UCSD-AML1 (cell line): ENCODE data around the gene TSC22D3.

Experiments used
- DNase-seq: peaks from one replicate; lab custom pipeline; 2025; ENCODE audit not compliant: unreplicated experiment; lab: John Stamatoyannopoulos, UW

TSC22D3 gene

GRCh38 chrX:107730991-107731766, 44.4 kb downstream of the TSC22D3 start:
- no peak for DNase-seq

DNA sequence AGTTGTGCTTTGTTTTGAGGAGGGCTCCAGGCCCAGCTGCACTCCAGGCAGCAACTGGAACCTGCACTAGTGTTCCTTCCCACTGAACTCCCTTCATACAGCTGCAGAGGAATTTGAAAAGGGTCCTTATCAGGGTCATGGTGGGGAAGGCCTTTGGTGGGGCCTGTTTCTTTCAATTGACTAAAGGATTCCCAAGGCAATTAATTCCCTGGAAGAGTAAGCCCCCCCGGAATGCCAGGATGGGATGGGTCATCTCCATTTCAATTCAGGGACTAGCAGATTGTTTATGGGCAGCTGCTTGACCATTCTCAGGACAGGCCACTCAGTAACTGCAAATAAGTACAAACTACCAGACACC, 45.3 kb downstream of the TSC22D3 start:
- DNase-seq: no peak

DNA sequence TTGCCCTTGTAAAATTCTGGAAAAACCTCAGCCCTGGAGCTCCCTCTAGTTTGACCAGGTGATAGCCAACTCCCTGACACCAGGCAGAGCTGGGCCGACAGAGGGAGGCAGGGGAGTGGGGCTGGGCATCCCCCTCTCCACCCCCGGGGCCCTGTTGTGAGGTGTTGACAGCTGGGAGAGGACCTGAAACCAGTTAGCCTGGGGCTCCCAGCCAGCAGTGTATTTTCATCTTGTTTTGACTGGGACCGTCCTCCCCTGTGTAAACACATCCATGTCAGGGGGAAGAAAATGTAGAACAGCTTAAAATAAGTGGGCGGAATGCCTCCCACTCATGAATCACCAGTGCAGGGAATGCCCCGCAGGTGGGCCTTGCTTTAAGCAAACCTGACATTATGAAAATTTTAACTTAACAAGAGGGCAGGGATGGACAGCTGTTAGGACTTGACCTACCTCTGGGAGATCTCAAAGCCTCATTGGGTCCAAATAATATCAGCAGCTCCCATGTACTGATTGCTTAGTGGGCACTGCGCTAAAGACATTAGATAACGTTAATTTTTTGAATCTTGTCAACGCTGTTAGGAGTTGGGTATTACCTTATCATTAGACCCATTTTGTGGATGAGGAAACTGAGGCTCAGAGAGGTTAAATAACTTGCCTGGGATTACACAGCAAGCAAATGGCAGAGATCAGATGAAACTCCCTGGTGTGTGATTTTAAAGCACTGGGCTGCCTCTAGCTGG, 45.9 kb downstream of the TSC22D3 start:
- no peak for DNase-seq

DNA sequence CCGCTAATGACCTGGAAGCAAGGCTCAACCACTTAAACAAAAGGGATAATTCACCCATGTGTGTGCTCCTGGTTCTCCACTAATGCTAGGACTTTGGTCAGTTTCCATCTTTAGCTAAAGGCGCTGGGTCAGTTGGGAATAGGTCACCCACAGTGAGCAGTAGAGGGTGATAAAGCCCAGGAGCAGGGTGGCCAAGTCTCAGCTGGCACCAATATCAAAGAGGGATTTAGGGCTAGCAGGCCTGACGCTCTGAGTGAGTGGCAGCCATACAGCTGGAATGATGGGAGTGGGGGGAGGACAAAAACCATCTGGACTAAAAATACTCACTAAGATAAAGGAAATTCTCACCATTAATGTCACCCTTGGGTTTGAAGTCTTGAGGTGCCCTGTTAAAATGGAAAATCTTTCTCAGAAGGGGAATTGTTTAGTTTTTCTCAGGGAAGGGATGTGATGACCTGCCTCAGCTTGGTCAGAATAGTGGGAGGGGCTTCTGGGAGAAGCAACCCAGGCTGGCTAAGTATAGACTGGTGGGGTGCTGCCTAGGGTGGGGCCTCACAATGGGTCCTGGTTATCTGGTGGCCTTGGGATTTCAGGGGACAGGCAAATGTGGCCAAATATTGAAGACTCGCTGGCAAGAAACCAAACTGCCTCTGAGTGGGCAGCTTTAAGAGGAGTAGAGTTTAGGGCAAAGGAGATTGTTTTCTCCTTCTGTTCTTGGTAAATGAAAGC, 47.1 kb downstream of the TSC22D3 start:
- no peak for DNase-seq

DNA sequence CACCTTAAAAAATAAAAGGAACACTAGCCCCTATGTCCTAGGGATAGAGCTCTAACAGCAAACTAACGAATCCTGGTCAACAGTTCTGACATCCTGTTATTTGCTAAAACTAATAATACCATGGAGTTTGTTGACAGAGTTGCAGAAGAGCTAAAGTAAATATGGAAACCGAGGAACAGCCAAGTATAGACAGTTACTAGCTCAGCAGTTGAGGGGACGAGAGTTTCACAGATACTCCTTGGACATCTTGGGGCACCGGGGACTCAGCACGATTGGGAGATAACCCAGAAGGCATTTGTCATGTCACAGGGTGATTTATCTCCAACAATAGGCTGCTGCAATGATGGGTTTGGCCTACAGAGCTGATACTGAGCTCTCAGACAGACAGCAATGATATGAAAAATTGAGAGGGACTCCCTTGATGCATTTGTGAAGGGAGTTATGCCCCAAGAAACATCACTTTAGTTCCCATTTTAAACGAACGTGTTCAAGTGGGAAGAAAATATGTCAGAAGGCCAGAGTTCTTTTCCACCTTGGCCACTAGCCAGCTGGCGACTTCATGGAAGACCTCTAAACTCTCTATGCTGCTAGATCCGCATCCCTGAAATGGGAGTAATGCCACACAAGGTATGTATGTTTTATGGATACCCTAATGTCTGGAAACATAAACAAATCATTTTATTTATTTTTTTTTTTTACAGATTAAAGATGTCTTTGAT, 48.6 kb downstream of the TSC22D3 start:
- no peak for DNase-seq

DNA sequence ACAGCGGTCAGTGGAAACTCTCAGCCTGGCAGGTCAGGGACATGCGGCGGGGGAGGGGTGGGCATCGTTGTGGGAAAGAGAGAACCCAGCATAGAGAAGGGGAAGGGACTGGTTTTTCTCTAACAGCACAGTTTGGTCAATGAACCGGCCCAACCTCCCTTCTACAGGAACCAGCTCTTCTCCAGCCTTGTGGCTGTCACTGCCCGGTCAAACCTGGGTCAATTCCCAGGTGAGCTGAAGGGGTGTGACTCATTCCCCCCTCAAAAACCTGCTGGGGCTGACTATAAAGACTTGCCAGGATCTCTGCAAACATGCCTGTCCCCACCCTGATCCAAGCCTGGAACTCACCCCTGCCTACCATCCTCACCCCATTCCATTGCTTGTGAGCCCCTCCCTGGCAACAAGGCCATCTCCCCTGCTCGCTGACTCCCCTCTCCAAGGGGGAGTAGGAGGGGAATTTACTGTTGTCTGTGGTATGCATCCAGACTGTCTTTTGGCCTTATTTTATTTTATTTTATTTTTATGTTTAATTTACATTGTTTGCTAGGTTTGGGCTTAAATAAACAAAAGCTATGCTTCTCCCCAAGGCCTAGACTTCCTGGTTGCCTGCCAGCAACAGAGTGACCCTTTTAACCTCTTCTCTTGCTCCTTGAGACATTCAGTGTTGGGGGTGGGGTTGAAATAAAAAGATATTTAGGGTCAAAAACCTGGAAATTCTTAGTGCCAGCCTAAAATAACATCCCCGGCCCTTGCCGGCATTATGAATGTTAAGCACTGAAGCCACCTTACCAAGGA, 49.6 kb downstream of the TSC22D3 start:
- DNase-seq: no peak

DNA sequence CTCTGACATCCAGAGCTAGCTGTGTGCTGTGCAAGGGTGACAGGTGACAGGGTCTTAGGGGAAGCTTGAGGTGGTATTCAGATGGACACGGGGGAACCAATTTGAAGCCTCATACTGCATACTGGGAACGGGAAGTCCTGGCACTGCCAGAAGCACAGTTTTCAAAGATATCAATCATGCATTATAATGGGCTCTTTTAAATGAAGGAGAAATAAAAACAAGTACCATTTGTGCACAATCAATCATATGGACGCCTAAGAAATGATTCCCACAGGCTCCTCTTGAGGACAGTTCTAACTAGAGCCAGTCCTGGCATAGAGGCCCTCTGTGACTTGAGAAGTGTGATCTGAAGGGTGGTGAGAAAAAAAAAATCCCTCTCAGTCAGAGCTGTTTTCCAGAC, 50.9 kb downstream of the TSC22D3 start:
- no peak for DNase-seq

- no peak for DNase-seq
Measured at GRCh38 chrX:107723511-107723910, 52.1 kb downstream of the TSC22D3 start.

DNA sequence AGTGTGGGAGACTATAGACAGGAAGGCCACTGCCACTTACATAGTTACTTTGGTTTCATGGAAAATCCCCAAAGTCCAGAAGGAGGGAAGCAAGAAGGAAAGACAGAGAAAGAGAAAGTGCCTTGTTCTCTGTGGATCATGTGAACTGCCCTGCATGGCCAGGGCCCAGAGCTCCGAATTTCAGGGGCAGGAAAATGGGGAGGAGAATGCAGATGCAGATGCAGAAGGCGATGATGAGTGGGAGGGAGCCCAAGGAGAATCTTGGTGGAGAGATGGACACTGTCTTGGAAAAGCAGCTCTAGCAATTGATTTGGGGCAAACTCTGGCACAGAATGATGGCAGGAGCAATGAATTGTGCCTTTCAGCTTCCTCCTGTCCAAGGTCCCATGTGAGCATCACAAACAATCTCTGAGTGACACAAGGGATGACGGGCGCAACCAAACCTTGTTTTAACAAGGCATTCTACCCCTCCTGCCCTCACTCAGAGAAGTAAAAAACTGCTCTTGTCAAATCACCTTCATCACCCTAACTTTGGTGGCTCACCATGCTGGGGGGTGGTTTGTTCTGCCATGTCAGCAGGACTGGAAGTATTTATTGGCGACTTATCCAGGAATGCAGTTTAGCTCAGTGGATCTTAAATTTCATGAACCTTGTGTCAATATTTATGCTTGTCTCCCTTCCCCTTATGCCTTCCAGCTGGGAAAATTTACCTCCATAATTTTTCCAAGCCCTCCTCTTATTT, 53.5 kb downstream of the TSC22D3 start:
- DNase-seq: no peak

DNA sequence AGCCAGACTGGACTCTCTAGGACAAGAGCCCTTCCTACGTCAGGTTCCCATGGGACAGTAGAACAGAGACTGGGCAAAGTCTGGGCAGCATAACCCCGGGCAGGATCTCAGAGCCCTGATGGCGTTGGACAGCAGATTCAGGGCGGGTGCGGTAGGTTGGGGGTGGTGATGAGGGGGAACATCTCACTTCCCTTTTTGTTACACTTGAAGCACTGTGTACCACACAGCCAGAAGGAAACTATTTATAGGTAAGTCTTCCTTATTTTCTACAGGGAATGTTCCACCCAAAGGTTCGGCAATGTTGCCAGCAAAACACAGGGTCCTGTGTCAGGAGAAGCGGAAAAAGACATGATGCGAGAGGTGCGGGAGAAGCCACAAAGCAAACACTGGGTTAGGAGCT, 54.3 kb downstream of the TSC22D3 start:
- peak; percentile 42 for DNase-seq

- DNase-seq: peak; percentile 50
Measured at GRCh38 chrX:107718156-107718621, 57.4 kb downstream of the TSC22D3 start.

GRCh38 chrX:107716816-107717700, 58.5 kb downstream of the TSC22D3 start:
- peak; percentile 81 for DNase-seq

GRCh38 chrX:107716118-107716684, 59.4 kb downstream of the TSC22D3 start:
- peak; percentile 40 for DNase-seq

- DNase-seq: no peak
Measured at GRCh38 chrX:107715331-107716117, 60.1 kb downstream of the TSC22D3 start.

GRCh38 chrX:107714206-107714891, 61.2 kb downstream of the TSC22D3 start:
- DNase-seq: no peak

GRCh38 chrX:107713543-107714205, 61.9 kb downstream of the TSC22D3 start:
- no peak for DNase-seq

DNA sequence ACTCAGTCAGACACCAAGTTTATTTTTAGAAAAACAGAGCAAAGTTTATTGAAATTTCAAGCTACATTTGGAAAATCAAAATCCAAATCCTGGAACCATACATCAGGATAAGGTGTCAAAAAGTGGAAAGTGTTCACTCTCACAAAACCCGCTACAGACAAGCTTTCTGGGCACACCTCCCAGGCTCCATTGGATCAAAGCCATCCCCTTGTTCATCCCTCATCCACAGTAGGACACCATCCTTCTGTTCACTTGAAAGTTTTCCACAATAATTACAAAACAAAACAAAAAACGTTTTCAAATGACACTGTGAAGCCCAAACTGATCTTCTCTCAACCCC, 62.4 kb downstream of the TSC22D3 start:
- no peak for DNase-seq
